ENCODE data around the gene CREB3L4.

- TF ChIP-seq POLR2A (IDR thresholded peaks at IDR 0.05): no peak
- peak in 2 of 6 experiments; percentile 10 to 35 for TF ChIP-seq CTCF (IDR thresholded peaks at IDR 0.05)
Measured at GRCh38 chr1:153919876-153920852, 47.5 kb upstream of the CREB3L4 start.

Data from thyroid gland (tissue), 4 donors.